ENCODE data around the gene TUBB3.

GRCh38 chr16:89954462-89954861 is 31.3 kb downstream of the TUBB3 start:
- no peak for TF ChIP-seq EP300 (IDR thresholded peaks at IDR 0.05)
- no peak for TF ChIP-seq CTCF (IDR thresholded peaks at IDR 0.05)
- TF ChIP-seq POLR2A (IDR thresholded peaks at IDR 0.05) = no peak
- TF ChIP-seq POLR2AphosphoS5 (IDR thresholded peaks at IDR 0.05) = no peak

Data from gastroesophageal sphincter (tissue), 3 donors.